Stimulated activated CD8-positive, alpha-beta memory T cell treated with anti-CD3 and anti-CD28 coated beads, Interleukin-7, amount 100 ng/mL, for 1 hour (primary cell): Measurements from ENCODE around the gene TMEM266.

ENCODE experiments used
- DNase-seq, 2 donors: peaks; one replicate each; pipeline ENCODE4 v3.0.0-alpha.2; 2020; ENCODE audit warnings: low read depth in 2 of 2

The TMEM266 gene

DNA sequence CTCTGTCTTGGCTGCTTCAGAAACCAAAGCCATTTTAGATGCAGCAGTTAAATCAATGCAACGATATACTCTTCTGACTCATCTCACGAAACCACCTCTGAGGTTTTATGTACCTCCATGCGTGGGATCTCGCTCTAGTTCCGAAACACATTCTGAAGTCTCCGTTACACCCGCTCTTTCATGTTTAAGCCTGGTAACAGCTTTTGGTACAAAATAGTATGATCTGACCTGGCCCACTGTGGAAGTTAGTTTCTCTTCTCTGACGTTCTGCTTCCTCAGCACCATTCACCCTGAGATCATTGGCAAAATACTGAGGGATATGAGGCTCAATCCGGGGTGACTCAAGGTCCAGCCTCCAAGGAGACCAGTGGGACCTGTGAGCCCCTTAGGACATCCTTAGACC, 121.9 kb downstream of the TMEM266 start:
- DNase-seq, result no peak

GRCh38 chr15:76183930-76184649, 124.3 kb downstream of the TMEM266 start:
- DNase-seq, result no peak

DNA sequence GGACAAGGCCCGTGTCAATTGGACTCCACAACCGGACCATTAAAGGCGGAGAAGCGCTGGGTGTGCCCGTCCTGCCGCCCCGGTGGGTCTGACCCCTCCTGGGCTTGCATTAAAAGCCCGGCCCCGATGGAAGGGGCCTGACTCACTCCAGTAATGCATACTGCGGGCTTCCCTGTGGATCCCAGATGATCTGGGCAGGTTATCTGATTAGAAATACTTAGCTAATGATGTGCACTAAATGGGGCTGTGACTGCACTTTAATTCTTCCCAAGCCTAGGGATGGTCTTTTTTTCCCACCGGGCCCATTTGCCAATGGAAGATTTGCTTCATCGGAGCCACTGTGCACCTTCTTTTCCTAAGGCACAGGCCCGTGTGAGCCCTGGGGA, 124.9 kb downstream of the TMEM266 start:
- no peak for DNase-seq

DNA sequence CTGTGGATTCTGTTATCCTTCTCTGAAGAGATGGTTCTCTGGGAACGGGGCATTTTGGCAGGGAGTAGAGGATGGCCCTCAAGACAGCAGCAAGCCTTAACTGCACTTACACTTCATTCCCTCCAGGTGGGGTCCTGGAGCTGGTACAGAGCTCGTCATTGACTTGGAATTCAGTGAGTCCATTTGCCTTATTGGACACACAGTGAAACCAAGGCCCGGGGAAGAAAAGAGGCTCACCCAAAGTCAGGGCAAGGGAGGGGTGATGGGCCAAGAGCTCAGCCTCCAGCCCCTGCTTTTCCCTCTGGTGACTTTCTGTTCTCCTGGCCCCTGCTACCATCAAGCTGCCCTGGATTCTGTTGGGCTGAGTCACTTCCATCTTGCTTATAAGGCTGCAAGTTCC, 125.9 kb downstream of the TMEM266 start:
- DNase-seq, result no peak

- no peak for DNase-seq
These were observed 127.4 kb downstream of the TMEM266 start for GRCh38 chr15:76187163-76187562.

GRCh38 chr15:76189106-76189505, 129.3 kb downstream of the TMEM266 start:
- no peak for DNase-seq

DNA sequence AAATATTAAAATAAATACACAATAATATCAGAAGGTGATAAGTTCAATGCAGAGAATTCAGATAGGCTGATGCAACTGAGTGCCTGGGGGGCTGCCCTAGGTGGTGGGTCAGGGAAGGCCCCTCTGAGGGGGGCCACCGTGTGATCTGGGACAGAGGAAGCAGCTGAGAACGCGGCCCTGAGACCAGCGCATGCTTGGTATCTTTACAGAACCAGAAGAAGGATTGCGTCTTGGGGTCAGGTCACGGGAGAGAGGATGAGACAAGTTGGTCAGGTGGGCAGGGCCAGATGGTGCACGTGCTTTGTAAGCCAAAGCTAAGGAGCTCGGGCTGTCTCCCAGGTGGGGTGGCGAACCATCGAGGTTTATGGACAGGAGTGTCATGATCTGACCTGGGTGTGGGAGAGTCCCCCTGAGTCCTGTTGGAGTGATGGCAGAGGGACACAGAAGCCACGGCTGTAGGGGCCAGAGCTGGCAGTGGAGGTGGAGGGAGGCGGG, 130.3 kb downstream of the TMEM266 start:
- no peak for DNase-seq

GRCh38 chr15:76190751-76191538, 131.2 kb downstream of the TMEM266 start:
- peak; percentile 30 to 38 for DNase-seq

DNA sequence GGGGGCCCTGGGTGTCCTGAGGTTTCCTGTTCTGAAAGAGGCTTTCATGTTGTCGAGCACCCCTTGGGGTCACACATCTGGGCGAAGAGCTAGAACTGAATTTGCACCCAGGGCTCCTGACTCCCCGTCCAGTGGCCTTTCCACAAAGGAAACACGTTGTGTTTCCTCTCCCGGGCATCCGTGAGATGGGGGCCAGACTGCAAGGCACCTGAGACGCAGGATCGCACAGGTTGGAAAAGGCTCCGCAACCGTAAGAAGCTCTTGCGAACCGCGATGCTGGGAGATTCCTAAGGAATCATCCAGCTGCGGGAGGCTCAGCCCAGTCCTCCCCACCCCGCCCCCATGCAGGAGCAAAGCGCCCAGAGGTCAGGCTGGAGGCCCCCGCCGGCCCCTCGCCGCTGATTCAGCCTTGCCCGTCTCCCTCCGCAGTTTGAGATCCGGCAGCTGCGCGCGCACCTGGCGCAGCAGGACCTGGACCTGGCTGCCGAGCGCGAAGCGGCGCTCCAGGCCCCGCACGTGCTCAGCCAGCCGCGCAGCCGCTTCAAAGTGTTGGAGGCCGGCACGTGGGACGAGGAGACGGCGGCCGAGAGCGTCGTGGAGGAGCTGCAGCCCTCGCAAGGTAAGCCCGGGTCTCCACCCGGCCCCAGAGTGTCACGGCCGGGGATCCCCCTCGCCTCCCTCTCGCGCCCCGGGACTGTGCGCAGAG, 131.9 kb downstream of the TMEM266 start:
- DNase-seq, result no peak

DNA sequence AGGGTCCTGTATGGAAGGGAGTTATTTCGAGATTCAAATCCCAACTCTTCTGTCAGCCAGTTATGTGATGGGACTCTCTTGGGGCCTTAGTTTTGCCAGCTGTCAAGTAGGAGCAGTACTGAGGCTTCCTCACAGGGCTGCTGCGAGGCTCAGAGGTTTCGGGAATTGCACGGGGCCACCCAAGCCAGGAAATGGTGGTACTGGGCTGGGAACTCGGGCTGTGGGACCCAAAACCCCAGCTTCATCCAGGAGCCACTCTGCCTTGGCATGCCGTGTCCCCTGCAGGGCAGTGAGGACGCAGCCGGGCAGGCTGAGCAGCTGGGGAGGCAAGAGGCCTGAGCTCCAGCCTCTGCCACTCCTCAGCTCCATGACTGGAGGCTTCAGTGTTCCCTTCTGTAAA, 132.9 kb downstream of the TMEM266 start:
- no peak for DNase-seq

GRCh38 chr15:76193934-76194333, 134.1 kb downstream of the TMEM266 start:
- DNase-seq, result no peak

GRCh38 chr15:76195506-76196268, 135.9 kb downstream of the TMEM266 start:
- DNase-seq, result no peak

DNA sequence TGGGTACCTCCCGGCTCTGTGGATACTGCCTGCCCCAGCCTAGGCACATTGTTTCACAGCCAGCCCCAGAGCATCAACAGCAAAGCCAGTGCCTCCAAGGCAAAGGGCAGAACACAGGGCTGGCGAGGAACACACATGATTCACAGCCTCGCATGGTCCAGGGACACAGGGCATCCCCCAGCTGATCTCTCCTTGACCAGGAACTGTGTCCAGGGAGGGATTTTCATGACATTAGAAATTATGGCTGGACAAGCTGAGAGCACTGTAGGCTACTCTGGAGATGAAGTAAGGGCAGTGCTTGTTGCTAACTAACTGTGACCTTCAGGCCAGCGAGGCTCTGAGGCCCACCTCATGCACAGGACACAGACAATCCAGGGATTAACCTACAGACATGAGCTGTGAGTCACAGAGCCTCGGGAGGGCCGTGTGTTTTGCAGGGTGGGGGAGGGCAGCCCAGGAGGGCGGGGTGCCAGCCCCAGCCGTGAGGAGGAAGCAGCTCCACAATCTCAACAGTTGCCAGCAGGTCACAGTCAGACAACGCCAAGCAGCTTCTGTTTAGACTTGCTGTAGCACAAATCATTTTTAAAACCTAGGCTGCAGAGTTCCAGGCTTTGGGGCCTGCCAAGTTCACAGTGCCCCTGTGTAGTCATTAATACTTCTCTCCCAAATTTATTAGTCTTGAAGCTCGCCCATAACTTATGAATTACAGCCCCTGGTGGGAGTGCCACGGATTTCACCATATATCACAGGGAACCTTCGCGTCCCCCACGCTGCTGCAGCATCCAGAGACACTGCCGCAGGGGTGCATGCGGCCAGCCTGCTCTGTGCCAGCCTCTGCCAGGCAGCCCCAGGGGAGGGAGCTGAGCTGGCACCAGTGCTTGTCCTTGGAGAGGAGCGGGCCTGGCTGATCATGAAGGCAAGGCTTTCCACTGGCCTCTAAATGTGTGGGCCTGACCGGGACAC, 136.8 kb downstream of the TMEM266 start:
- DNase-seq, result no peak

DNA sequence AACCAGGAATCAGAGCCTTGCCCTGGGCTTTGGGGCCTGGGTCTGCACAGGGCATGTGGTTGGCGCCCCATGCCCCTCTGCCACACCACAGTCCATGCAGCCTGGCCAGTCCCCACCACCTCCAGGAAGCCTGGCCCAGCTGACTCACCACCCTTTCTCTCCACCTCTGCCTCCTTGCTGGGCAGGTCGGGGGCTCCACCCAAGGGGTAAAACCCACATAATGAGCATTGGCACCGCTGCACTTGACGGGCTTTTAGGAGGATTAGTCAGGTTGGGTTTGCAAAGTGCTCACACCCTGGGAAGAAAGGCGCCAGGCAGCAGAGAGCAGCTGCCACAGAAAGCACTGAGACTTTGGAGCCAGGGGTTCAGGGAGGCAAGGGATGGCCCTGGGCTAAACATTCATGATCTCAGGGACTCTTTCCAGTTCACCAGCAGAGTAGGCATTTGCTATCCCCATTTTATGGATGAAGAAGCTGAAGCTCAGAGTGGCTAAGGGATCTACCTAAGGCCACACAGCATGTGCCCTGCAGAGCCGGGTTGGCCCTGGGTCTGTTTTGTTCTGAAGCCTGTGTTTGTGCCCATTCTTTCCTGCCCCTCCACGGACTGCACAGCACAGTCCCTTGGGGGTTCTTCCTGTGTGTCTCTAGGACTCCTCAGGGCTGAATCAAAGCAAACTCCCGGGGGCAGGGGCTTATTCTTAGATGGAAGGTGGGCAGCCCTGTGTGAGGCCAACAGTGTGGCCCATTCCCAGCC, 138.1 kb downstream of the TMEM266 start:
- DNase-seq, result no peak

- no peak for DNase-seq
These were observed 138.8 kb downstream of the TMEM266 start for GRCh38 chr15:76198456-76199105.

DNA sequence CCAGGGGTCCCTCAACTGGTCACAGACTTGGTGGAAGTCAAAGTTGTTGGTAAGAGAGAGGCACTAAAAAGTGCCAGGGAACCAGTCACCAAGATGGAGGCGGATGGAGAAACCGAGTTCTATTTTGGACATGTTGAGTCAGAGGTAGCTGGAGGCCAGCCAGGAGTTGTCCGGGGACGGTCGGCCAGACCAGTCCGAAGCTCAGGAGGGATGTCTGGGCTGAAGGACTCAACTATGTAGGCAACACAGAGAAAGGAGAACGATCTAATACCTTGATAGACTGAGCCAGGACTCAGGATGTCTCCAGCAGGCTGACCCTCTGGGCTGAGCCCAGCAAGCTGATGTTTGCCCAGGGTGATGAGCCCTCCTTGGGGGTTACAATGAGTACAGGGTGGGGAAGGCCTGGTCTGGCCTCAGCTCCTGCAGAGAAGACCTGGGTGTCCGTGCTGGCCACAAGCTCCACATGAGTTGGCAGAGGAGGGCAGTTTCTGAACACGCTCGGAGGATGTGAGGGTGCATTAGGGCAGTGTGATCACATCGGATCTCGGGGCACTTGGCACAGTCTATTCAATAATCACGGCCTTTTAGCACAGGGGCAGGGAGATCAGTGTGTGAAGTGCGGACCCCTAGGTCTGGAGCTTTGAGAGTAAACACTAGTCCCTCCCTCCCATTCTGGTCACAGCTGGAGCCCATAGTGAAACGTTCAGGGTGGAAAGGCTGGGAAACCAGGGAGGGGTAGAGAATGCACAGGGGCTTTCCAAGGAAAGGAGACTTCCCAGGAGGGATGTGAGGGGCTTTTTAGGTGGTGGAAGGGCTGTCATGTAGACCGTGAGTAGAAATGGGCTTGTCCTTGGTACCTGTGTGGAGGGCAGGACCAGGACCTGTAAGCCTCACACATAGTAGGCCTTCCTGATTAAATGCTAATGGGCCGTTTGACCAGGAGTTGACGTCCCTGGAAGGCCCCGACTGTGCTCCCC, 139.6 kb downstream of the TMEM266 start:
- no peak for DNase-seq

- no peak for DNase-seq
These were observed 140.3 kb downstream of the TMEM266 start for GRCh38 chr15:76200083-76200465.

DNA sequence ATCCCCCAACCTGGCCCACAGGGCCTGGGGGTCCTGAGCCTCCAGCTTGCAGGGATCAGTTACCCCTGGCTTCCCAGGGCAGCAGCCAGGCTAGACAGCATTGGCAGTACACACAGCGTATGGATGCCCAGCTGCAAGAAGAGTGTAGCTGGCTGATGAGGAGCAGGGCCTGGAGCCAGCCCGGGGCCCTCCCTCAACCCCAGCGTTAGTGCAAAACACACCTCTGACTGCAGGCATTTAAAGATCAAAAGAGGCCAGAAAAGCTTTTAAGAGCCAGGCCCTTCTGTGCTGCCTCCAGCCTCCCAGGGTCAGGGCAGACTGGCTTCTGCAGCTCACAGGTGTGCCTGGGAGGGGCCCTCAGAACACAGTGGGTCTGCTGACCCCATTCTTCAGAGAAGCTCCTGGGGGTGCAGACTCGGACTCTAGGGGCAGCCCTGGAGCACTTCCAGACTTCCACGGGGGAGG, 140.9 kb downstream of the TMEM266 start:
- no peak for DNase-seq
